Mesendoderm (in vitro differentiated cells): ENCODE measurements around the gene GPATCH8. TPM values are rescaled to one million over a fixed set of nuclear protein-coding genes. Genes with fewer than 3 reads are reported as not detected.
A peak's percentile ranks its signal among the peaks of the same experiment; 100 is the strongest.

Source experiments
- DNase-seq: peaks from one replicate; pipeline ENCODE4 v3.0.0; 2013
- H2AK5ac ChIP-seq: 2 replicates; pipeline ENCODE4 v1.6.1; 2013; ENCODE audit warnings: low read length, inconsistent platforms
- H2BK120ac ChIP-seq: 2 replicates; pipeline ENCODE4 v1.6.1; 2013; ENCODE audit warnings: low read depth, mild to moderate bottlenecking, low read length, moderate library complexity, mixed read lengths
- H2BK15ac ChIP-seq: replicated peaks from 2 replicates; pipeline ENCODE4 v1.6.1; 2013; ENCODE audit warnings: low read depth, mild to moderate bottlenecking, moderate library complexity
- H2BK5ac ChIP-seq: 2 replicates; pipeline ENCODE4 v1.6.1; 2013; ENCODE audit warnings: low read length, inconsistent platforms
- H3K18ac ChIP-seq: 2 replicates; pipeline ENCODE4 v1.6.1; 2013; ENCODE audit warnings: mild to moderate bottlenecking, low read length, mixed read lengths
- H3K23ac ChIP-seq: one replicate; pipeline ENCODE4 v1.6.1; 2013; ENCODE audit warnings: low read length
- H3K27ac ChIP-seq: 2 replicates; pipeline ENCODE4 v1.5.1; 2013; ENCODE audit warnings: low read depth, mild to moderate bottlenecking, inconsistent platforms, low read length, moderate library complexity
- H3K27me3 ChIP-seq: 2 replicates; pipeline ENCODE4 v1.6.1; 2013; ENCODE audit warnings: low read length, control low read depth, mild to moderate bottlenecking, inconsistent platforms; ENCODE audit not compliant: insufficient read depth, poor library complexity
- H3K36me3 ChIP-seq: 2 replicates; pipeline ENCODE4 v1.6.1; 2013; ENCODE audit warnings: low read length, inconsistent platforms; ENCODE audit not compliant: control insufficient read depth, insufficient read depth
- H3K4ac ChIP-seq: one replicate; pipeline ENCODE4 v1.6.1; 2013; ENCODE audit warnings: low read depth, mild to moderate bottlenecking, low read length, moderate library complexity
- H3K4me1 ChIP-seq: 2 replicates; pipeline ENCODE4 v1.6.1; 2013; ENCODE audit warnings: low read depth, low read length, inconsistent platforms; ENCODE audit not compliant: control insufficient read depth
- H3K4me2 ChIP-seq: 2 replicates; pipeline ENCODE4 v1.6.1; 2013; ENCODE audit warnings: low read length
- H3K4me3 ChIP-seq: 2 replicates; pipeline ENCODE4 v1.5.1; 2013; ENCODE audit warnings: mild to moderate bottlenecking, low read length
- H3K56ac ChIP-seq: one replicate; pipeline ENCODE4 v1.6.1; 2013; ENCODE audit warnings: low read length
- H3K79me1 ChIP-seq: 2 replicates; pipeline ENCODE4 v1.6.1; 2013; ENCODE audit warnings: low read length, inconsistent platforms
- H3K79me2 ChIP-seq: 2 replicates; pipeline ENCODE4 v1.6.1; 2013; ENCODE audit warnings: mild to moderate bottlenecking, low read length; ENCODE audit not compliant: control insufficient read depth, insufficient read depth
- H3K9ac ChIP-seq: 2 replicates; pipeline ENCODE4 v1.6.1; 2013; ENCODE audit warnings: low read length, inconsistent platforms
- H4K5ac ChIP-seq: one replicate; pipeline ENCODE4 v1.6.1; 2013; ENCODE audit warnings: low read length
- H4K8ac ChIP-seq: one replicate; pipeline ENCODE4 v1.6.1; 2013; ENCODE audit warnings: low read depth, mild to moderate bottlenecking, control low read depth, low read length, moderate library complexity
- WGBS: extraction: QIAGEN DNeasy Blood & Tissue Kit; methylation state at CpG from one replicate; pipeline ENCODE4 v1.1.7; 2013; ENCODE audit warnings: low lambda C conversion rate, missing lambda C conversion rate; ENCODE audit not compliant: insufficient coverage; ENCODE audit errors: extremely low coverage; 5-methylcytosine and 5-hydroxymethylcytosine counted together
- polyA plus RNA-seq, 2 experiments: library from polyadenylated mRNA; stranded (reverse); fragments of 200-250 nt; gene quantifications; one replicate each; pipeline ENCODE4 v1.2.3, GENCODE V29; 2013

GPATCH8 gene
- polyA plus RNA-seq (2013, experiment 1 of 2), result 27.3 TPM
- 27.6 TPM for polyA plus RNA-seq (2013, experiment 2 of 2)

DNA sequence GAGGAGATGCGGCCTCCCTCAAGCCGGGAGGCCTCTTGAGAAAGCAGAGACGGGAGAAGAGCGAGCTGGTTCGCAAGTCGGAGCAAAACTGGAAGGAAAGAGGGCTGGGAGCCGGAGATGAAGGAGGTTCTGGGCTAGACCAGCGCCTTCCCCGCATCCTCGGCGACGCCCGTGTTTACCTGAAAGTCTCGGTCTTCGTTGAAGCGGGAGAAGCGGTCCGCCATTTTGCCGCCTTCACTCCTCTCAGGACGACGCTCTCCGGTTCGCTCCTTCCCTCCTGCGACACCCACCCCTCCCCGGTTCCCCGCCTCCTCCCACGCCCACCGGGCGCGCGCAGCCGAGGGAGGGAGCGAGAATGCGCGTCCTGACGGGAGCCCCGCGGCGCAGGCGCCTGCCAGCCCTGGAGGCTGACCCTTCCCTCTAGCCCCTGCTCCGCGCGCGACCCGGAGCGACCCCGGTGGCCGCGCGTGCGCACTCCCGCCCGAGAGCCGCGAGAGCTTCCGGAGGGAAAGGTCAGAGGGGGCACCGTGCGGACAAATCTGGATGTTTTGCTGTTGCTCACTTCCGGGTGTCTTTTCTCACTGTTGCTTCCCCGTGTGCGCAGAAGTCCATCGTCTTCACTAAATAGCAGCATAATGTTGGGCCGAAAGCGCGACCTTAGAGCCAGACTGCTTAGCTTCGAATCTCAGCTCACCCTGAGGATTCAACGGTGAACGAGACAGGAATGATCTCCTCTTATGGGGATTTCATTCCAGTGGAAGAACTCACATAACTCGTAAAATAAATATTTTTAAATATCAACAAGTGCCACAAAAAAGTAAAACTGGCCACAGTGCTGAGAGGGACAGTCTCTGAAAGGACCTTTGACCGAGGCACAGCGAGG lies at the start of gene GPATCH8:
Gene GPATCH8, minus strand, starts transcription at position 260 of the 883 bp plus-strand sequence. Its CDS starts 36 bp downstream, at position 224.
- H3K23ac ChIP-seq, result peak within 1 kb of the TSS; percentile 67
- peak within 1 kb of the TSS; percentile 81 for H3K4me2 ChIP-seq
- H3K18ac ChIP-seq, result peak within 1 kb of the TSS; percentile 57
- no peak within 1 kb of the TSS for H2BK15ac ChIP-seq
- H3K36me3 ChIP-seq, result no peaks in the 10 kb centered on the region
- H4K8ac ChIP-seq, result peak within 1 kb of the TSS; percentile 87
- H3K27ac ChIP-seq, result peak within 1 kb of the TSS; percentile 91
- peaks cover 34% of the 10 kb centered on the region for H3K79me2 ChIP-seq
- peak within 1 kb of the TSS; percentile 78 for H3K4me3 ChIP-seq
- H3K56ac ChIP-seq, result peak within 1 kb of the TSS; percentile 97
- no peak within 1 kb of the TSS for H2BK120ac ChIP-seq
- peak; percentile 98 for DNase-seq
- H3K9ac ChIP-seq, result peak within 1 kb of the TSS; percentile 96
- H3K27me3 ChIP-seq, result no peaks in the 10 kb centered on the region
- no CpG with 5 or more reads among the region's 71 CpGs for WGBS
- no peaks in the 10 kb centered on the region for H3K79me1 ChIP-seq
- peak within 1 kb of the TSS; percentile 4 for H2BK5ac ChIP-seq
- peak within 1 kb of the TSS; percentile 84 for H3K4ac ChIP-seq
- peak within 1 kb of the TSS; percentile 63 for H4K5ac ChIP-seq
- H3K4me1 ChIP-seq, result peaks cover 2% of the 10 kb centered on the region
- H2AK5ac ChIP-seq, result no peak within 1 kb of the TSS

GRCh38 chr17:44552361-44552760 lies 49.2 kb upstream of the GPATCH8 start:
- Histone ChIP-seq H2BK15ac (no peak overlapping the region), H3K23ac (no peak overlapping the region), H3K9ac (no peak overlapping the region), H3K4me3 (no peak overlapping the region), H3K18ac (no peak overlapping the region), H2BK5ac (no peak overlapping the region), H3K27ac (no peak overlapping the region), H3K4me2 (no peak overlapping the region), H3K79me1 (no peaks in the 10 kb centered on the region), H2BK120ac (no peak overlapping the region), H4K8ac (no peak overlapping the region), H3K4ac (no peak overlapping the region), H3K36me3 (no peaks in the 10 kb centered on the region), H3K56ac (peak overlapping the region; percentile 15), H3K79me2 (no peaks in the 10 kb centered on the region), H3K27me3 (no peaks in the 10 kb centered on the region), H4K5ac (no peak overlapping the region), H2AK5ac (peak overlapping the region; percentile 74), H3K4me1 (peaks cover 15% of the 10 kb centered on the region)
- DNase-seq, result no peak
- WGBS, result no CpG with 5 or more reads among the region's 9 CpGs

DNA sequence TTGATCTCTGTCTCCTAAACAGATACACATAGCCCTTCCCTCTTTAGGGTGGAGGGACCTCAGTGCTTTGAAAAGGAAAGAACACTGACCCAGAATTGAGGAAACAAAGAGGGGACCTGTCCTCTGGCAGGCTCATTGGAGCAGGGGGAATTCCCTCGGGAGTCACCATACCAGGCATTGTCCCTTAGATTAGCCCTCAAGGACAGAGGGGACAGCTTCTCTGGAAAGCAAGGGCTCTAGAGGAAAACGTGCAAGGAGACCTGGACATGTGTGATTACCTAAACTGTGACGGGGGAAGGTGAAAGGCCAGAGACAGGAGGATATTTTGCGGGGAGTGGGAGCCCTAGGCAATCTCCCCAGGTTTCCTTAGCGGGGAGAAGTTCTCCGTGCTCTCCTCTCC lies 46.5 kb upstream of the GPATCH8 start:
- Histone ChIP-seq H3K27me3 (no peaks in the 10 kb centered on the region), H3K4me1 (peaks cover 11% of the 10 kb centered on the region)

GRCh38 chr17:44548376-44549230 lies 45.4 kb upstream of the GPATCH8 start:
- Histone ChIP-seq H3K4me1 (peaks cover 17% of the 10 kb centered on the region), H2AK5ac (no peak overlapping the region), H3K79me2 (no peaks in the 10 kb centered on the region), H3K36me3 (no peaks in the 10 kb centered on the region), H3K27ac (no peak overlapping the region), H3K56ac (peak overlapping the region; percentile 66), H2BK15ac (no peak overlapping the region), H3K9ac (no peak overlapping the region), H3K27me3 (no peaks in the 10 kb centered on the region), H3K79me1 (no peaks in the 10 kb centered on the region), H3K18ac (peak overlapping the region; percentile 68), H3K4me3 (no peak overlapping the region), H2BK5ac (peak overlapping the region; percentile 13), H4K5ac (no peak overlapping the region), H4K8ac (no peak overlapping the region), H3K4ac (peak overlapping the region; percentile 47), H3K4me2 (no peak overlapping the region), H3K23ac (no peak overlapping the region), H2BK120ac (peak overlapping the region; percentile 50)
- no peak for DNase-seq
- no CpG with 5 or more reads among the region's 3 CpGs for WGBS

More for the DNA sequence above, 46.5 kb upstream of the GPATCH8 start:
- no peak overlapping the region for H3K4ac ChIP-seq
- H3K4me3 ChIP-seq, result no peak overlapping the region
- no peak overlapping the region for H2BK5ac ChIP-seq
- no peaks in the 10 kb centered on the region for H3K79me1 ChIP-seq
- no peak overlapping the region for H2AK5ac ChIP-seq
- no peak overlapping the region for H3K4me2 ChIP-seq
- H3K27ac ChIP-seq, result no peak overlapping the region
- no peak overlapping the region for H3K18ac ChIP-seq
- no peak overlapping the region for H2BK120ac ChIP-seq
- no peaks in the 10 kb centered on the region for H3K36me3 ChIP-seq
- H3K9ac ChIP-seq, result no peak overlapping the region
- no peak overlapping the region for H4K5ac ChIP-seq
- DNase-seq, result no peak
- no peak overlapping the region for H4K8ac ChIP-seq
- no peak overlapping the region for H2BK15ac ChIP-seq
- H3K23ac ChIP-seq, result no peak overlapping the region
- peak overlapping the region; percentile 39 for H3K56ac ChIP-seq
- WGBS, result no CpG with 5 or more reads among the region's 6 CpGs
- no peaks in the 10 kb centered on the region for H3K79me2 ChIP-seq

DNA sequence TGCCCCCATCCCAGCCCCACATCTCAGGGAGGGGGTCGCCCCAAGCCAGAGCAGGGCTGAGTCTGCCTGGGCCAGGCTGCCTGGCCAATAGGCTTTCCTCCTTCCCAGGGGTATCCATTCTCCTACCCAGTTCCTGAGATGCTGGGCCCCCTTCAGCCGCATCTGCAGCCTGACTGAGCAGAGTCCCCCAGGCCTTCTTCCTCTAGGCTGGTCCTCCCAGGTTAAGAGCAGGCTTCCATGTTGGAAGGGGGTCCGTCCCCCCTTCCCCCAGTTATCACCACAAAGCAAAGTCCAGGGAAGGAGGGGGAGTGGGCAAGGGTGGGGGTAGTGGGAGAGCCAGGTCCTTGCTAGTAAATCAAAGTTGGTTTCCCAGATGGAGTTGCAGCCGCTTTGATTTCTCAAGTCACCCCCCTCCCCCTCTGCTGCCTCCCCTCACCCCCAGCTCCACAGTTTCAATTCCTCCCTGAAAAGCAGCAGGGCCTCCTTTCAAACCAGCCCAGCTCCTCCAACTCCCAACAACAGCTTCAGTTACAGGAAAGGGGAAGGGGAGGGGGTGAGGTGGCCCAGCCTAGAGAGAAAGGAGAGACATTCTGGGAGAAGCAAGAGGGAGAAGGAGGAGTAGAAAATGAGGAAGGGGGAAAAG lies 44.5 kb upstream of the GPATCH8 start:
- Histone ChIP-seq H3K4ac (peak overlapping the region; percentile 47), H3K23ac (no peak overlapping the region), H2BK120ac (peak overlapping the region; percentile 50), H3K56ac (peak overlapping the region; percentile 66), H3K18ac (peak overlapping the region; percentile 68), H3K36me3 (no peaks in the 10 kb centered on the region), H4K5ac (no peak overlapping the region), H3K27me3 (no peaks in the 10 kb centered on the region), H3K79me2 (no peaks in the 10 kb centered on the region), H3K4me1 (peaks cover 19% of the 10 kb centered on the region), H2BK15ac (no peak overlapping the region), H3K4me3 (no peak overlapping the region), H3K9ac (no peak overlapping the region), H4K8ac (no peak overlapping the region), H3K4me2 (no peak overlapping the region), H2BK5ac (no peak overlapping the region), H2AK5ac (no peak overlapping the region), H3K79me1 (no peaks in the 10 kb centered on the region), H3K27ac (no peak overlapping the region)
- DNase-seq, result peak; percentile 79
- no CpG with 5 or more reads among the region's 4 CpGs for WGBS
